ENCODE results near the gene TNFRSF8.
"Not testable (repeated sequence)": the region's sequence is repeated elsewhere in the genome, so short reads cannot be mapped to it uniquely, and the experiment has no call there.

Gene TNFRSF8

DNA sequence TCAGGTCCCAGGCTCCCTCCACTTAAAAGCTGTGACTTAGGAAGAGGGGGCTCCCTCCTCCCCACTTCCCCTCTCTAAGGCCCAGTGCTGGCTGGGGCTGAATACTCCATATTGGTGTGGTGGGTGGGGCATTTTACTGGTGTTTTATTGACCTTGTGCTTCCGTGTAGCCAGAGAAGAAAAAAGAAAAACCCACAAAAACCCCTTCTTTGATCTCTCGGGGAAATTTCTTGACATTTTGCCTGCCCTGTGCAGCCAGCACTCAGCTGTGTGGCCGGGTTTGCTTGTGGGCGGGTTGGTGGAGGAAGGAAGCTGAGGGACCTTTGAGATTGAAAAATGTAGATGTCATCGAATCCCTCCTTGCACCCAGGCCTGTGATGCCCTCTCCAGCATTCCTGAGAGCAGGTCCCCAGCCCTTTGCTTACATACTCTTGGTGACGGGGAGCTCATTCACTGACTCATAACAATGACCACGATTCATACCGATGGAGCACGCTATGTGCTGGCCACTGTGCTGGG lies 24.8 kb downstream of the TNFRSF8 start:
- DNase-seq, result no peak

DNA sequence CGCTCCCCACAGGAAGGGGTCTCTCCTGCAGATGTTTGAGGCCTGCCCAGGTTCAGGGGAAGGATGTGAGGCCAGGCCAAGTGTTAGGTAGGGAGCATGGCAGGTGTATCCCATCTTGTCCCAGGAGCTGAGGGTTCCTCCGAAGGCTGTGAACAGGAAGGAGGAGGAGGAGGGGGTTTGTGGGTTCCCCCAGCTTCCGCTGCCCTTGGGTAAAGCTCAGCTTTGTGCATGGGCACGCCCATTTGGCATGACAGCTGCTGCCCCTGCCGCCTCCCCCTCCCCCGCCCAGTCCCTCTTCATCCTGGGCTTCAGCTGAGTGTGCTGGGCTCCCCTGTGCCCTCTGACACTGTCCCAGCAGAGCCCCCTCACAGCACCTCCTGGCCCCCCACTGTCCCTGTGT lies 25.5 kb downstream of the TNFRSF8 start:
- DNase-seq, result no peak

DNA sequence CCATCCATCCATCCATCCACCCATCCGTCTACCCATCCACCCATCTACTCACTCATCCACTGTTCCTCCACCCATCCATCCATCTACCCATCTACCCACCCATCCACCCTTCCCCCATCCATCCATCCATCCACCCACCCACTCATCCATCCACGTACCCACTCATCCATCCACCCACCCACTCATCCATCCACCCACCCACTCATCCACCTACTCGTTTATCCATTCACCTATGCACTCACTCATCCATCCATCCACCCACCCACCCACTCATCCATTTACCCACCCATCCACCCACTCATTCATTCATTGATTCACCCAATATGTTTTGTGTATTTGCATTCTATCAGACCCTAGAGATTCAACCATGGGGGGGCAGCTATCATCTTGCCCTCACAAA lies 27.2 kb downstream of the TNFRSF8 start:
- no peak for DNase-seq

DNA sequence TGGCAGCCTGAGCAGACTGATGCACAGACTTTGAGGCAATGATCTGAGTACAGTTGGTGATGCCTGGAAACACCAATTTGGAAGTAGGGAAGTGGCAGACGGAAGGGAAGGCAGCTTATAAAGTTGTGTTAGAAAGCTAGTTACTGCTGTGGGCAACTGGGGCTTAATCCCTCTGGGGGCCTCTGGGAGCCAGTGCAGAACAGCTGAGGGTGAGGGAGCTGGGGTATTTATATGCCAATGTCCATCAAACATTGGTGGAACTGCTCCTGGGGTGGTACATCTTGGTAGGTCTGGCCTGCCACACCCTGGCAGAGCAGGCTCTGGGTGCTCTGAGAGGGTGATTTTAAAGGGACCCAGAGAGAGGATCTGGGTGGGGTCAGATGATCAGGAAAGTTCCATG lies 28.1 kb downstream of the TNFRSF8 start:
- DNase-seq, result no peak

DNA sequence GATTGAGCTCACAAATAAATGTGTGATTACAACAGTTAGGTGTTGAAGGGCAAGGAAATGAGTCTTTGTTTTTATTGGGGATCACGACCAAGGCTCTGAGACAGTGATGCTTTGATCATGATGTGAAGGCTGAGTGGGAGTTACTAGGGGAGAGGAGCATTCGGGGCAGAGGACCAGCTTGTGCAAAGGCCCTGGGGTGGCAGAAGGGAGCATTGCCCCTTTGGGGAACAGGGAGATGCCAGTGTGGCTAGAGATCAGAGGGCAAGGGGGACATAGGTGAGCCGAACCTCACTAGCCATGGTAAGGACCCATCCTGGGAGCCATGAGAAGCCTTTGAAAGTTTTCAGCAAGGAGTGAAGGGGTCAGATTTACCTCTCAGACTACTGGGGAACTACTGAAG lies 31.1 kb downstream of the TNFRSF8 start:
- no peak for DNase-seq

DNA sequence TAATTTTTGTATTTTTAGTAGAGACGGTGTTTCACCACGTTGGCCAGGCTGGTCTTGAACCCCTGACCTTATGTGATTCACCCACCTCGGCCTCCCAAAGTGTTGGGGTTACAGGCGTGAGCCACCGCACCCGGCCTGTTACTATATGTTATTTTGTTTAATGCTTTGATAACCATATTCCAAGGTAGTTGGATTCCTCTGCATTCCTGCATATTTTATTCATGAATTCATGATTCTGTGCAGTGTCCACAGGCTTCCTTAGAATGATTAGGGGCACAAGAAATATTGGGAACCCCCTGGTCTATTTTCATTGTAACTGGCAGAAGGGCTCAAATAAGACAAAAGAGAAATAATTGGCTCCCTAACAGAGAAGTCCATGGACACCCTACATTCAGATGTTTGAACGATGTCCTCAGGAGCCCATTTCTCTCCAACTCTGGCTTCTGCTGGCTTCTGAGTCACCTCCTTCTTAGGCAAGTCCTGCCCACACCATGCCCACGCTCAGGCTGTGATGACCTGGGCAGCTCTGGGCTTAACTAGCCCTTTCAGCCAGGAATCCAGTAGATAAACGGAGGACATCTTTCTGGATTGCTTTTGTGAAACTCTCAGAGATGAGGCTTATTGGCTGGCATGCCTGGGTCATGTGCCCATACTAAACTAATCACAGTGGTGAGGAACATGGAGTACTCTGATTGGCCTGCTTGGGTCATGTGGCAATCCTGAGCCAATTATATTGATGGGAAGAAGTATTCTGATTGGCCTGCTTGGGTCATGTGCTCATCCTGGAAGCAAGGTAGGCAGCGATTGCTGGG lies 32.6 kb downstream of the TNFRSF8 start:
- peak; percentile 6 for DNase-seq

DNA sequence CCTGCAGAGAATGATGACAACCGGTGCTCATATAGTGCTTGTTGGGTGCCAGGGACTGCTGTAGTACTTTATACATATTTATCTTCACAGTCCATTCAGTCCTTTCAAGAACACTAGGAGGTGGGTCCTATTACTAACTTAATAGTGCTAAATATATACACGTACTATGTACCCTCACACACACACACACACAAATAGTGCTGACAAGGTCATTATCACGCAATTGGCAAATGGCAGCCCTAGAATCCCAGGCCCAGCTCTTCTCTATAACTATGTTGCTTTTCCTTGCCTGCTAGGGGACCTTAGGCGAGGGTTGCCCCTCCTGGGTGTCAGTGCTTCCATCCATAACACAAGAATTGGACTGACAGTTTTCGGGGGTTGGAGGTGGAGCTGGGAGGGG lies 33.5 kb downstream of the TNFRSF8 start:
- no peak for DNase-seq

DNA sequence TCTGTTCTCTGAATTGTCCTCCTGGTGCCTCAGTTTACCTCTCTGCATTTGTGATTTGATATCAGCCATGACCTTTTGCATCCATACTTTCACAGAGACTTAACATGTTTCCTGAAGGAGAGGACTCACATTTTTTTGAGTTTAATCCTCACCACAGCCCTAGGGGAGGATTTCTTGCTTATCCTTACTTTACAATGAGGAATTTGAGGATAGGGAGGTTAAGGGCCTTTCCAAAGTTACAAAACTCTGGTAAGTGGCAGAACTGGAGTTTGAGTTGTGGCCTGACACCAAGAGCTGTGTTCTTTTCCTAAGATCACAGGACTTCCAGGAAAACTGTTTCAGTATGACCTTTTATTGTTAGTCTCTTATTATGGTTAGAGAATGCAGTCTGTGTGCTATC lies 34.2 kb downstream of the TNFRSF8 start:
- DNase-seq, result peak; percentile 11

DNA sequence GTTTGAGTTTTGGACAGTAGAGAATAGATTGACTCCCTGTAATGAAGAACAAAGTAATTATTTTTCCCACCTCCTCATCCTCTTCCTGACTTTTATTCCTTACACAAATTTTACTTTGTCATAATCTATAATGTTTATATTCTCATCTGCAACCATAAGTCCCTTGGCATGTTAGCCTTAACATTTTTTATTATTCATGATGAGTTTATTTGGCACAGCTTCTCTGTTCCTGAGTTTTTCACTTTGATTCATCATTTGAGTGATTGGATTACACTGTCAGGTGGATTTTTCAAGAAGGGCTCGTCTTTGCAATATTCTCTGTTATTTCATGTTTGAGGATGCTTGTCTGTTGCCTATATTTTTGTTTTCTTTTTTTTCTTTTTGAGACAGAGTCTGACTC lies 35.7 kb downstream of the TNFRSF8 start:
- DNase-seq, result no peak

DNA sequence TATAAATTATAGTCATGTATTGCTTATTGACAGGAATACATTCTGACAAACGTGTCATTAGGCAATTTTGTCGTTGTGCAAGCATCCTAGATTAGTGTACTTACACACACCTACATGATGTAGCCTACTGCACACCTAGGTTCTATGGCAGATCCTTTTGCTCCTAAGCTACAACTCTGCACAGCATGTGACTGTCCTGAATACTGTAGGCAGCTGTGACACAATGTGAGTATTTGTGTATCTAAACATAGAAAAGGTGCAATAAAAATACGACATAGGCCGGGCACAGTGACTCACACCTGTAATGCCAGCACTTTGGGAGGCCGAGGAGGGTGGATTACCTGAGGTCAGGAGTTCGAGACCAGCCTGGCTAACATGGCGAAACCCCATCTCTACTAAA lies 36.5 kb downstream of the TNFRSF8 start:
- DNase-seq, result no peak

DNA sequence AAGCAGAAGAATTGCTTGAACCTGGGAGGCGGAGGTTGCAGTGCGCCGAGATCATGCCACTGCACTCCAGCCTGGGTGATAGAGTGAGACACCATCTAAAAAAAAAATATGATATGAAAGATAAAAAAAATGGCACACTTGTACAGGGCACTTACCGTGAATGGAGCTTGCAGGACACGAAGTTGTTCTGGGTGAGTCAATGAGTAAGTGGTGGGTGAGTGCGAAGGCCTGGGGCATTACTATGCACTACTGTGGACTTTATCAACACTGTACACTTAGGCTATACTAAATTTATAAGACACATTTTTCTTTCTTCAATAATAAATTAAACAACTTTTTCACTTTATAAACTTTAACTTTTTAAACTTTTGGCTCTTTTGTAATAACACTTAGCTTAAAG lies 37.0 kb downstream of the TNFRSF8 start:
- DNase-seq, result no peak

DNA sequence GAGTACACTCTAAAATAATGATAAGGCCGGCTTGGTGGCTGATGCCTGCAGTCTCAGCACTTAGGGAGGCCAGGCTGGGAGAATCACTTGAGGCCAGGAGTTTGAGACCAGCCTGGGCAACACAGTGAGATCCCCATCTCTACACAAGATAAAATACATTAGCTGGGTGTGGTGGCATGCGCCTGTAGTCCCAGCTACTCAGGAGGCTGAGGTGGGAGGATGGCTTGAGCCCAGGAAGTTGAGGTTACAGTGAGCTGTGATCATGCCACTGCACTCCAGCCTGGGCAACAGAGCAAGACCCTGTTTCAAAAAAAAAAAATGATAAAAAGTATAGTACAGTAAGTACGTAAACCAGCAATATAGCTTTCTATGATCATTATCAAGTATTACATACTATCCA lies 38.0 kb downstream of the TNFRSF8 start:
- not testable (repeated sequence) for DNase-seq

DNA sequence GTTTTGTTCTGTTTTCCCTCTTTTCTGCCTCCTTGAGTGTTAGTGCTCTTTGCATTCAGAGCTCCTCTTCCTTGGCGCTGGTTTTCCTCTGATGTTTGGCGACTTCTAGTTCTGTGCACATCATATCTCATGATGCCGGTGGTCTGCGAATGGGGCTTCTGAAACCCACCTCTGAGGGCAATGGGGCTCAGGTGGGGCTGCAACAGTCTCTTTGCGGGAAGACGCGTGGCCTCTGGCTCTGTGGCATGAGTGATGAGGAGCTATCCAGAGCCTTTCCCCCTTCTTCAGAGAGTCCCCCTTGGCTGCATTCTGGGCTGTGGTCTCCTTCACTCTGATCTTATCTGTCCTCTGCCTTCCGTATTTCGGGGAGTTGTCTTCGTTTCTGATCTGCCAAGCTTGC lies 39.0 kb downstream of the TNFRSF8 start:
- DNase-seq, result no peak

DNA sequence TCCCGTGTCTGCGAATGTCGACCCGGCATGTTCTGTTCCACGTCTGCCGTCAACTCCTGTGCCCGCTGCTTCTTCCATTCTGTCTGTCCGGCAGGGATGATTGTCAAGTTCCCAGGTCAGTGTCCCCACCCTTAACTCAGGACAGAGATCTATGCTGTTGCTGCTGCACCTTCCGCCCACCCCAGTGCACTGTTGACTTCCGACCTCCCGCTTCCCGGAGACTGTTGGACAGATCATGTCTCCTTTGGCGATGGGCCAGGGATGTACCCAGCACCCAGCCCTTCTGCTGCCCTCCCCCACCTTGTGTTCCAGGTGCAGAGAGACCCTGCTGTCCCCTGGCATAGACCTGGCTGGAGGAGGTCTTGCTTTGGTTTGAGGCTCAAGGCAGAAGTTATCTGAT lies 41.3 kb downstream of the TNFRSF8 start:
- no peak for DNase-seq

DNA sequence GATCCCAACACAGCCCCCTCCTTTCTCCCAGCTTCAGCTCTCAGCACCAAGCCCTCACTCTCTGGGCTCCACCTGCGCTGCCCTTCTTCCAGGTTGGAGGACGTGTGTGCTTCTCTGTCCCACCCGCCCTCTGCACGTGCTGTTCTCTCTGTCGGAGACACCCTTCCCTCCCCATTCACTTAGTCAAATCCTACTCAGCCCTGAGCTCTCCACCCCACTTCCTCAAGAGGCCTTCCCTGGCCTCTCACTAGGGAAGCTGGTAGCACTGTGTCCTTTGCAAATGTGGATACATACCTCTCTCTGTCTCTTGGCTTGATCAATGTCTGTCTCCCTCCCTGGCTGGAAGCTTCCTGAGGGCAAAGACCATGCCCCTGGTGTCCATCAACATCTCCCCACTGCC lies 43.0 kb downstream of the TNFRSF8 start:
- DNase-seq, result no peak

DNA sequence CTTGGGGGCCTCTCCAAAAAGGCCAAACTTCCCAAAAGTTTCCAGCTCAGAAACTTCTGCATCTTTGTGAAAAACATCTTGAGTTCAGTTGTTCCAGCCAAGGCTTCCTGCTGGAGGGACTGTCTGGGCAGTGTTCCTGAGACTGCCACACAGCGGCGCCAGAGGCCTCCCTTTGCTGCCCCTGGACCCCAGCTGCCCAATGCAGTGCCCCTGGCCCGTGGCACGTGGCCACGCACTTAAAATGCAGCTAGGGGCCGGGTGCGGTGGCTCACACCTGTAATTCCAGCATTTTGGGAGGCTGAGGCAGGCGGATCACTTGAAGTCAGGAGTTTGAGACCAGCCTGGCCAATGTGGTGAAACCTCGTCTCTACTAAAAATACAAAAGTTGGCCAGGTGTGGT lies 43.8 kb downstream of the TNFRSF8 start:
- not testable (repeated sequence) for DNase-seq

DNA sequence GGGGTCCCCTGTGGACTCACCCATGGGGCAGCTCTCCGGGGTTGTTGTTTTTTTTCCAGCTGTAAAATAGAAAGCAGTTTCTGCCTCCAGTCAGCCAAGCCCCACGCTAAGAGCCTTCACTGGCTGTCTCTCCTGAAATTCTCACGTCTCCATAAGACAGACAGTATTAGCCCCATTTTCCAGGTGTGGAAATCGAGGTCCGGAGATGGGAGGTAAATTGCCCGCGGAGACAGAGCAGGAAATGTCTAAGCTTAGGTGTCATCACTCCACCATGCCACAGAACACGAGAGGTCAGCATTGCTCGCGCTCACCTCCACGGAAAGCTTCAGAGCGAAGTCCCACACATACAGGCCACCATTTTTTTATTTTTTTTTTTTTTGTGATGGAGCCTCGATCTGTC lies 44.6 kb downstream of the TNFRSF8 start:
- no peak for DNase-seq

DNA sequence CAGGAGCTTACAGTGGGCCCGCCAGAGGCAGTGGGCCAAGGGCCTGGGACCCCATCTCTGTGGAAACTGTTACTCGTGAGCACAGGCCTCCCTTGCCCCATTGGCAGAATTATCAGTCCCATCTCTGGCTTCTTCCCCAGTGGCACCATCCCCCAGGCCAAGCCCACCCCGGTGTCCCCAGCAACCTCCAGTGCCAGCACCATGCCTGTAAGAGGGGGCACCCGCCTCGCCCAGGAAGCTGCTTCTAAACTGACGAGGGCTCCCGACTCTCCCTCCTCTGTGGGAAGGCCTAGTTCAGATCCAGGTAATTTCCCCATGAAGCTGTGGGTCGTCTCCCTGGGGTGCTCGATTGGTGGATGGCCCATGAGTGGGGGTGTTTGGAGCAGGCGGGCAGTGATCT lies 46.8 kb downstream of the TNFRSF8 start:
- DNase-seq, result no peak

DNA sequence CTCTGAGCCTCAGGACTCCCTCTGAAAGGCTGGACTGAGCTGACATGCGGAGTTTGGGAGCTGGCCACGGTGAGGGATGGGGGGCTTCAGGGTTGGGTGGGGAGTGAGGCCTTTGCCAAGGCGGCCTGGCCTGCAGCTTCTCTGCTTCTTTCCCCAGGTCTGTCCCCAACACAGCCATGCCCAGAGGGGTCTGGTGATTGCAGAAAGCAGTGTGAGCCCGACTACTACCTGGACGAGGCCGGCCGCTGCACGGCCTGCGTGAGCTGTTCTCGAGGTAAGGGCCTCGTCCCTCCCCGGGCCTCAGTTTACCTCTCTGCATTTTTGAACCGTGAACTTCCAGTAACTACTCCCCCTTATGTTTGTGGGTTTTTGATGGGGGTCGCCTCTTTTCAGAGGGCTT lies 48.6 kb downstream of the TNFRSF8 start:
- DNase-seq, result no peak

DNA sequence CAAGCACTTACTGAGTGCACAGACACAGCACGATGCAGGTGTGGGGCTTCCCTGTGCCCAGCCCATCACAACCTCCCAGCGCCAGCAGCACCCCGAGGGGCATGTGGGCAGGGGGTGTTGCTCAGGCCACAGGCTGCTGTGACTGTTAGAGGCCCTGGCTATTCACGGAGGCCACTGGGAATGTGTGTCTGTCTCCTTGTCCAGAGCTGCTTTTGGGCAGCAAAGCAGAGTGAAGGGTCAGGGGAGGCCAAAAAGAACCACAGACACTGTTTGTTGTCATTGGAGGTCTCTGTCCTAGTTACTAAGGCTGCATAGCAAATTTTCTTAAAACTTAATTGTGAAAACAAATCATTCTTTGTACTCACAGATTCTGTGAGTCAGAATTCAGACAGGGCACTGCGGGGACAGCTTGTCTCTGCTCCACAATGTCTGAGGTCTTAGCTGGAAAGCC lies 49.6 kb downstream of the TNFRSF8 start:
- peak; percentile 26 for DNase-seq

DNA sequence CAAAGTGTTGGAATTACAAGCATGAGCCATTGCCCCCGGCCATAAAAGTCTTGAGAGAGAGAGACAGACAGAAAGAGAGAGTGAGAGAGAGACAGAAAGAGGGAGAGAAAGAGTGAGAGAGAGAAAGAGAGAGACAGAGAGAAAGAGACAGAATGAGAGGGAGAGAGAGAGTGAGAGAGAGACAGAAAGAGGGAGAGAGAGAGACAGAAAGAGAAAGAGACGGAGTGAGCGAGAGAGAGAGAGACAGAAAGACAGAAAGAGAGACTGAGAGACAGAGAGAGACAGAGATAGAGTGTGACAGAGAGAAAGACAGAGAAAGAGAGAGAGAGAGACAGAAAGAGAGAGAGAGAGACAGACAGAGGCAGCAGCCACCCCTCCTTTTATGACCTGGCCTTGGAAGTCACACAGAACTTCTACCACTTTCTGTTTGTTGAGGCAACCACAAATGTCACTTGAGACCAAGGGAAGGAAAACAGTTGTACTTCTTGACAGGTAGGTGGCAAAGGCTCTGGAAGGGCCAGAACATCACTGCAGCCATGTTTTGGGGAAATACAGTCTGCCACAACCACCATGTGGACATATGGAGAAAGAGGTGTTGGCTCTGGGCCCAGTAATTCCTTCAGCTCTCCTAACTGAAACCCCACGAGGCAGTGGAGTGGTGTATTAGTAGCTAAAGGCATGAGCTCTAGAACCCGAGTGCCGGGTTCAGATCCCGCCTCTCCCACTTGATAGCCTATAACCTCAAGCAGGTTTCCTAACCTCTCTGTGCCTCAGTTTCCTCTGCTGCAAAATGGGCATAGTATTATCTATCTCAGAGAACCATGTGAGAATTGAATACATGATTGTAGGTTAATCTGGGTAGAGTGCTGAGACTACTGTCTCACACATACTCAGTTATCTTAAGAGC lies 50.6 kb downstream of the TNFRSF8 start:
- peak; percentile 34 for DNase-seq

DNA sequence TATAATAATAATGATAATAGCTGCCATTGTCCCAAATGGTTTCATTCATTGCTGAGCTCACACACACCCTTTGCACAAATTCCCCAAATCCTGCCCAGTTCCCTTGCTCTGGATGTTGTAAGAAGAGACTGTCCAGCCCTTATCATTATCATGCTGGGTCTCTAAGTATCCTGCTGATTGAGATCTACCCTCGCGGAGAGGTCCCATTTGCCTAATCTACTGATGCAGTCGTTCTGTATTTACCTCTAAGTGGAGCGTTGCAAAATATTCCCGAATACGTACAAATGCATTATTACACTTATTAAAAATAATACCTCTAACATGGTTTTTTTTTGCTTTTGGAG lies 51.2 kb downstream of the TNFRSF8 start:
- no peak for DNase-seq

DNA sequence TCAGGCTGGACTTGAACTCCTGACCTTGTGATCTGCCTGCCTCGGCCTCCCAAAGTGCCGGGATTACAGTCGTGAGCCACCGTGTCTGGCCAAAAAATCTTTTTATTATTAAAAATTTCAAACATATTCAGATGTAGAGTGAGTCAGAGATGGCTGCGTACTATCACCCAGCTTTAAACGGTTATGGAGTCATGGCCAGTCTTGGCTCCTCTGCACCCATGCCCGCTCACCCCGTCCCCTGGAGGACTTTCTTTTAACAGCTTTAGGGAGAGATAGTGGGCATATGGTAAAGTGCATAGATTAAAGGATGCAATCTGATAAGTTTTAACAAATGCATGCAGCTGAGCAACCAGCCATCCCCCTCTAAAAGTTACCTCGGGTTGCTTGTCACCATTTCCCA lies 51.8 kb downstream of the TNFRSF8 start:
- no peak for DNase-seq
